Left lung (tissue), 14 donors: ENCODE results near the gene EXOSC9. TPM values are rescaled to one million over a fixed set of nuclear protein-coding genes. Genes with fewer than 3 reads are reported as not detected.
"Not testable (repeated sequence)": the region's sequence is repeated elsewhere in the genome, so short reads cannot be mapped to it uniquely, and the experiment has no call there.

ENCODE experiments used
- ATAC-seq: fragments of 200-7000 bp; cut with Tn5 transposase; one replicate; pipeline ENCODE4 v1.9.1; 2020; ENCODE audit warnings: moderate library complexity
- DNase-seq, 4 donors: peaks; one replicate each; pipeline ENCODE4 v3.0.0-alpha.2; 2013 to 2020
- H3K27ac ChIP-seq, 2 donors: fragments of 200-600 bp; sonication (generic) in 1 of 2; one replicate each; pipeline versions ENCODE4 v1.5.0 to v1.8.0; 2020 to 2021
- H3K27me3 ChIP-seq, 2 donors: fragments of 200-600 bp; sonication (generic) in 1 of 2; one replicate each; pipeline versions ENCODE4 v1.5.0 to v1.8.0; 2020 to 2021
- H3K36me3 ChIP-seq, 2 donors: fragments of 200-600 bp; sonication (generic) in 1 of 2; one replicate each; pipeline versions ENCODE4 v1.5.0 to v1.8.0; 2020 to 2021
- H3K4me1 ChIP-seq, 2 donors: fragments of 200-600 bp; one replicate each; pipeline ENCODE4 v1.8.0; 2021
- H3K4me3 ChIP-seq, 2 donors: fragments of 200-600 bp; sonication (generic) in 1 of 2; one replicate each; pipeline versions ENCODE4 v1.5.0 to v1.8.0; 2020 to 2021; ENCODE audit warnings: mild to moderate bottlenecking in 1 of 2
- H3K9me3 ChIP-seq, 2 donors: fragments of 200-600 bp; sonication (generic) in 1 of 2; one replicate each; pipeline versions ENCODE4 v1.5.0 to v1.8.0; 2020 to 2021
- CTCF ChIP-seq, 2 donors: fragments of 200-600 bp; sonication (generic) in 1 of 2; IDR thresholded peaks; one replicate each; pipeline versions ENCODE4 v1.5.0 to v1.8.0; 2021; ENCODE audit warnings: antibody characterized with exemption in 2 of 2
- intact Hi-C, 2 donors: fragments of 100-400 bp; cut with DNase I; formaldehyde crosslinking; loops; one replicate each; pipeline versions ENCODE4 v1.11.2 to v1.14.2; 2022
- long read RNA-seq, 12 donors: library from polyadenylated mRNA in 2 of 12; unstranded in 2 of 12; transcript quantifications; one replicate each; pipeline ENCODE4 v2.0.0 and lab custom pipeline, GENCODE V29; 2019 to 2026
- polyA plus RNA-seq, 6 donors: library from polyadenylated mRNA; unstranded; fragments of 120-200 nt; gene quantifications; one replicate each; pipeline ENCODE4 v1.2.1, GENCODE V29; 2013; ENCODE audit not compliant: insufficient read length in 6 of 6
- total RNA-seq, 2 donors: library from RNA; stranded (reverse); fragmentation: NEBNext Ultra II Directional; extraction: Animal tissue kit (Norgen Biotek cat#: 25700); gene quantifications; one replicate each; pipeline ENCODE4 v1.2.1, GENCODE V29; 2021
- donor health status: DM: no; HTN: yes; CAD: no.
- donor health status: DM: no; HTN: no; CAD: no.

EXOSC9 gene
- total RNA-seq (10 to 100 TPM; 13.5 to 20.4 TPM), polyA plus RNA-seq (10 to 100 TPM; 54.1 to 63.9 (median 60.4) TPM)
- long read RNA-seq, donor 1, transcript EXOSC9-201 (12 exons, 1,481 nt), result major isoform, 10 of 19 reads
- long read RNA-seq, donor 1, partial matches to known transcripts, result 8 of 19 reads
- long read RNA-seq, donor 1, other reads (novel, unspliced or antisense), result 0 of 19 reads
- long read RNA-seq, donor 2, transcript EXOSC9-201 (12 exons, 1,481 nt), result major isoform, 10 of 32 reads
- long read RNA-seq, donor 2, partial matches to known transcripts, result 20 of 32 reads
- long read RNA-seq, donor 2, other reads (novel, unspliced or antisense), result 0 of 32 reads
- long read RNA-seq, donor 3, transcript EXOSC9-201 (12 exons, 1,481 nt), result major isoform, 8 of 19 reads
- long read RNA-seq, donor 3, partial matches to known transcripts, result 11 of 19 reads
- long read RNA-seq, donor 3, other reads (novel, unspliced or antisense), result 0 of 19 reads
- long read RNA-seq, donor 4, transcript EXOSC9-201 (12 exons, 1,481 nt), result major isoform, 6 of 11 reads
- long read RNA-seq, donor 4, partial matches to known transcripts, result 4 of 11 reads
- long read RNA-seq, donor 4, other reads (novel, unspliced or antisense), result 1 of 11 reads
- long read RNA-seq, donor 5, transcript EXOSC9-201 (12 exons, 1,481 nt), result major isoform, 9 of 15 reads
- long read RNA-seq, donor 5, partial matches to known transcripts, result 5 of 15 reads
- long read RNA-seq, donor 5, other reads (novel, unspliced or antisense), result 0 of 15 reads
- long read RNA-seq, donor 6, transcript EXOSC9-201 (12 exons, 1,481 nt), result major isoform, 5 of 12 reads
- long read RNA-seq, donor 6, partial matches to known transcripts, result 7 of 12 reads
- long read RNA-seq, donor 6, other reads (novel, unspliced or antisense), result 0 of 12 reads
- long read RNA-seq, donor 7, transcript EXOSC9-201 (12 exons, 1,481 nt), result major isoform, 7 of 13 reads
- long read RNA-seq, donor 7, partial matches to known transcripts, result 5 of 13 reads
- long read RNA-seq, donor 7, other reads (novel, unspliced or antisense), result 0 of 13 reads
- long read RNA-seq, donor 8, partial matches to known transcripts, result 5 of 9 reads
- long read RNA-seq, donor 8, other reads (novel, unspliced or antisense), result 0 of 9 reads
- long read RNA-seq, donor 9, result 0 reads
- long read RNA-seq, donor 10, transcript EXOSC9-201 (12 exons, 1,481 nt), result major isoform, 8 of 13 reads
- long read RNA-seq, donor 10, partial matches to known transcripts, result 3 of 13 reads
- long read RNA-seq, donor 10, other reads (novel, unspliced or antisense), result 1 of 13 reads
- long read RNA-seq, donor 11, transcript EXOSC9-201 (12 exons, 1,481 nt), result major isoform, 7 of 7 reads
- long read RNA-seq, donor 11, partial matches to known transcripts, result 0 of 7 reads
- long read RNA-seq, donor 11, other reads (novel, unspliced or antisense), result 0 of 7 reads
- long read RNA-seq, donor 12, partial matches to known transcripts, result 13 of 17 reads
- long read RNA-seq, donor 12, other reads (novel, unspliced or antisense), result 0 of 17 reads

GRCh38 chr4:121800961-121801714 lies at the start of gene EXOSC9:
EXOSC9 (plus strand) TSS chr4:121801323; CDS start chr4:121801425, 102 bp downstream.
- peak; percentile 88 for ATAC-seq
- H3K9me3 ChIP-seq, result no peaks in the 10 kb centered on the region
- H3K36me3 ChIP-seq, result peaks cover 0 to 36% of the 10 kb centered on the region in 2 donors
- no peaks in the 10 kb centered on the region for H3K27me3 ChIP-seq
- peak within 1 kb of the TSS; percentile 91 to 97 for H3K27ac ChIP-seq
- peak; percentile 93 to 97 (median 96) for DNase-seq
- intact Hi-C loops, result no loop called here
- TF ChIP-seq CTCF (IDR thresholded peaks at IDR 0.05), result peak in 1 of 2 donors; percentile 23
- peaks cover 4 to 27% of the 10 kb centered on the region in 2 donors for H3K4me1 ChIP-seq
- H3K4me3 ChIP-seq, result peak within 1 kb of the TSS; percentile 86 to 88

GRCh38 chr4:121752142-121752541 lies 49.0 kb upstream of the EXOSC9 start:
- DNase-seq, intact Hi-C loops, H3K27me3 ChIP-seq, H3K4me1 ChIP-seq, H3K9me3 ChIP-seq, H3K4me3 ChIP-seq, H3K36me3 ChIP-seq, ATAC-seq, H3K27ac ChIP-seq: not testable (repeated sequence)

- ATAC-seq (no peak), DNase-seq (no peak)
- intact Hi-C loops, result no loop called here
- Histone ChIP-seq H3K27me3 (peaks cover 6 to 26% of the 10 kb centered on the region in 2 donors), H3K27ac (no peak overlapping the region), H3K9me3 (no peaks in the 10 kb centered on the region), H3K36me3 (no peaks in the 10 kb centered on the region), H3K4me1 (no peaks in the 10 kb centered on the region), H3K4me3 (no peak overlapping the region)
- no peak for TF ChIP-seq CTCF (IDR thresholded peaks at IDR 0.05)
Measured at GRCh38 chr4:121758925-121759568, 42.1 kb upstream of the EXOSC9 start.

GRCh38 chr4:121760205-121760604 lies 40.9 kb upstream of the EXOSC9 start:
- no peak for TF ChIP-seq CTCF (IDR thresholded peaks at IDR 0.05)
- Histone ChIP-seq H3K4me1 (peaks cover 0 to 9% of the 10 kb centered on the region in 2 donors), H3K27me3 (peaks cover 18 to 37% of the 10 kb centered on the region in 2 donors), H3K9me3 (no peaks in the 10 kb centered on the region), H3K4me3 (no peak overlapping the region), H3K27ac (no peak overlapping the region), H3K36me3 (no peaks in the 10 kb centered on the region)
- ATAC-seq, result no peak
- no peak for DNase-seq
- intact Hi-C loops, result no loop called here
